ENCODE data around the gene ADGB. TPM values are rescaled to one million over a fixed set of nuclear protein-coding genes. Genes with fewer than 3 reads are reported as not detected.

The ADGB gene
- total RNA-seq, 2 experiments from 2014 or later = not detected

GRCh38 chr6:146602526-146602925, 3.8 kb downstream of the ADGB start:
- Mint-ChIP-seq H3K4me1 (ENCODE audit: low read depth) (peaks cover 6% of the 10 kb centered on the region), H3K36me3 (ENCODE audit: low read depth) (no peaks in the 10 kb centered on the region), H3K9me3 (no peaks in the 10 kb centered on the region), H3K27ac (no peak overlapping the region), H3K27me3 (peaks cover 19% of the 10 kb centered on the region), H3K4me3 (no peak overlapping the region)
- peaks cover 0 to 3% of the 10 kb centered on the region in 2 experiments for H3K9me3 ChIP-seq (ENCODE audit: control insufficient read depth in 1 of 2, insufficient read depth in 1 of 2, low read length in 2 of 2)
- H3K4me1 ChIP-seq (ENCODE audit: insufficient read depth, low read length) = peaks cover 3% of the 10 kb centered on the region
- H3K27ac ChIP-seq (ENCODE audit: low read depth in 1 of 2, low read length in 2 of 2) = no peak overlapping the region
- no peaks in the 10 kb centered on the region for H3K36me3 ChIP-seq (ENCODE audit: insufficient read depth, low read length)
- ChIA-PET POLR2A (no interaction called here), CTCF (no interaction called here)
- ATAC-seq (ENCODE audit: poor library complexity) (no peak), DNase-seq (no peak)
- no peak for TF ChIP-seq CTCF (IDR thresholded peaks at IDR 0.05)
- no peak overlapping the region for H3K4me3 ChIP-seq (ENCODE audit: low read length)
- intact Hi-C loops (cut with DNase I, micrococcal nuclease) = no loop called here
- H3K27me3 ChIP-seq (ENCODE audit: control insufficient read depth in 1 of 2, insufficient read depth in 2 of 2, low read length in 2 of 2) = peaks cover 0 to 5% of the 10 kb centered on the region in 2 experiments

DNA sequence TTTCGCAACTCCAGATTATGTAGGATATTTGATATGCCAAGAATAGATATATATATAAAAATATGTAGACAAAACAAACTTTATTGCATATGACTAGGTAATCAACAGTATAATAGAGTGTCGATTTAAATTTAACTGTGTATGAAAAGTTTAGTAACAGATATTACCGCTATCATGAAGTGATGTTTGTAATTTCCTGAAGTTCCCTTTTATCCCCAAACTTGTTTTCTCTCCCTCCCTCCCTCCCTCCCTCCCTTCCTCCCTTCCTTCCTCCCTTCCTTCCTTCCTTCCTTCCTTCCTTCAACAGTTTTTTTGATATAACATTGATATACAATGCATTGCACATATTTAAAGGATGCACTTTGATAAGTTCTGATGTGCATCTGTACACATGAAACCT, 15.2 kb downstream of the ADGB start:
- ATAC-seq (ENCODE audit: poor library complexity) = no peak
- H3K4me1 ChIP-seq (ENCODE audit: insufficient read depth, low read length) = no peaks in the 10 kb centered on the region
- TF ChIP-seq CTCF (IDR thresholded peaks at IDR 0.05) = no peak
- Mint-ChIP-seq H3K36me3 (ENCODE audit: low read depth) (no peaks in the 10 kb centered on the region), H3K4me1 (ENCODE audit: low read depth) (no peaks in the 10 kb centered on the region), H3K9me3 (peaks cover 3% of the 10 kb centered on the region), H3K4me3 (no peak overlapping the region), H3K27ac (no peak overlapping the region), H3K27me3 (no peaks in the 10 kb centered on the region)
- H3K9me3 ChIP-seq (ENCODE audit: control insufficient read depth in 1 of 2, insufficient read depth in 1 of 2, low read length in 2 of 2) = peaks cover 0 to 9% of the 10 kb centered on the region in 2 experiments
- intact Hi-C loops (cut with DNase I, micrococcal nuclease) = no loop called here
- H3K4me3 ChIP-seq (ENCODE audit: low read length) = no peak overlapping the region
- POLR2A ChIA-PET = no interaction called here
- CTCF ChIA-PET = no interaction called here
- H3K27me3 ChIP-seq (ENCODE audit: control insufficient read depth in 1 of 2, insufficient read depth in 2 of 2, low read length in 2 of 2) = no peaks in the 10 kb centered on the region
- DNase-seq = no peak
- H3K27ac ChIP-seq (ENCODE audit: low read depth in 1 of 2, low read length in 2 of 2) = no peak overlapping the region
- H3K36me3 ChIP-seq (ENCODE audit: insufficient read depth, low read length) = no peaks in the 10 kb centered on the region

DNA sequence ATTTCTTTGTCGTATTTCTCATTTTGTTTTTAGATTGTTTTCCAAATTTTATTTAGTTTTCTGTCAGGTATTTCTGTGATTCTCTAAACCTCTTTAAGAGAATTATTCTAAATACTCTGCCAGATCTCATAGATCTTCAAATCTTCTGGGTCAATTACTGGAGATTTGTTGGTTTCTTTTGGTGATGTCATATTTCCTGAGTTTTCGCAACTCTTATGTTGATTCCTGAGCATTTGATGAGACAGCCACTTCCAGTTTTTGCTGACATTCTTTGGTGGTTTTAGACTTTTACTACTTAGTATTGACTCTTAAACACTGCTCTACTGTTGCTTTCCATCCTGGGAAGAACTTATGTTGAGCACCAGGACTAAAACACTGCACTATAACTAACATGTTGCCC, 21.9 kb downstream of the ADGB start:
- H3K27ac Mint-ChIP-seq = no peak overlapping the region
- H3K4me1 ChIP-seq (ENCODE audit: insufficient read depth, low read length) = no peaks in the 10 kb centered on the region
- H3K9me3 ChIP-seq (ENCODE audit: control insufficient read depth in 1 of 2, insufficient read depth in 1 of 2, low read length in 2 of 2) = peaks cover 0 to 4% of the 10 kb centered on the region in 2 experiments
- no peaks in the 10 kb centered on the region for H3K4me1 Mint-ChIP-seq (ENCODE audit: low read depth)
- no peak for ATAC-seq (ENCODE audit: poor library complexity)
- peak in 2 of 14 experiments; percentile 1 to 6 for DNase-seq
- H3K27ac ChIP-seq (ENCODE audit: low read depth in 1 of 2, low read length in 2 of 2) = no peak overlapping the region
- H3K36me3 ChIP-seq (ENCODE audit: insufficient read depth, low read length) = no peaks in the 10 kb centered on the region
- no peak overlapping the region for H3K4me3 ChIP-seq (ENCODE audit: low read length)
- ChIA-PET POLR2A (no interaction called here), CTCF (no interaction called here)
- no peak for TF ChIP-seq CTCF (IDR thresholded peaks at IDR 0.05)
- H3K27me3 ChIP-seq (ENCODE audit: control insufficient read depth in 1 of 2, insufficient read depth in 2 of 2, low read length in 2 of 2) = no peaks in the 10 kb centered on the region
- no peaks in the 10 kb centered on the region for H3K27me3 Mint-ChIP-seq
- H3K9me3 Mint-ChIP-seq = peaks cover 8% of the 10 kb centered on the region
- H3K36me3 Mint-ChIP-seq (ENCODE audit: low read depth) = no peaks in the 10 kb centered on the region
- no peak overlapping the region for H3K4me3 Mint-ChIP-seq
- intact Hi-C loops (cut with DNase I, micrococcal nuclease) = no loop called here
